Measurements from ENCODE around the gene FAM120AOS.
"Not testable (repeated sequence)": the region's sequence is repeated elsewhere in the genome, so short reads cannot be mapped to it uniquely, and the experiment has no call there.

Gene FAM120AOS

GRCh38 chr9:93439301-93439700, 14.1 kb downstream of the FAM120AOS start:
- not testable (repeated sequence) for DNase-seq (ENCODE audit: low read depth in 2 of 2)

GRCh38 chr9:93437996-93438395, 15.4 kb downstream of the FAM120AOS start:
- DNase-seq (ENCODE audit: low read depth in 2 of 2), result no peak

GRCh38 chr9:93436655-93437407, 16.6 kb downstream of the FAM120AOS start:
- no peak for DNase-seq (ENCODE audit: low read depth in 2 of 2)

GRCh38 chr9:93436218-93436617, 17.2 kb downstream of the FAM120AOS start:
- DNase-seq (ENCODE audit: low read depth in 2 of 2), result no peak

DNA sequence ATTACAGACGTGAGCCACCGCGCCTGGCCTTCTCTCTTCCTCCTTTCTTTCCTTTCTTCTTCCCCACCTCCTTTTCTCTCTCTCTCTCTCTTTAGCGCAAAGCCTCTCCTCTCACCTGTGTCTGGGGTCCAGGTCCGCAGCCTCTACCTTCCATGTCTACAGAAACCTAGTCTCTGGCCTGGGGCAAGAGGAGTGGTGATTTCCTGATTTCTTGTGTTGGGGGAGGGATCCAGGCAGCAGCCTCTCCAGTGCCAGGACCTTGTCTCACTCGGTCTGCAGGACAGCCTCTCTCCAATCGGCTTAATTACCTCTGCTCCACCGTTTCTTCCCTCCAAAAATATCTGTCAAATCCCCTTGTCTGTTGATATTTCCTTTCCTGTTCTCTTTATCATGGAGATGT, 18.0 kb downstream of the FAM120AOS start:
- no peak for DNase-seq (ENCODE audit: low read depth in 2 of 2)

- DNase-seq (ENCODE audit: low read depth in 2 of 2), result no peak
Measured at GRCh38 chr9:93434056-93434455, 19.3 kb downstream of the FAM120AOS start.

- no peak for DNase-seq (ENCODE audit: low read depth in 2 of 2)
Measured at GRCh38 chr9:93432964-93433363, 20.4 kb downstream of the FAM120AOS start.

DNA sequence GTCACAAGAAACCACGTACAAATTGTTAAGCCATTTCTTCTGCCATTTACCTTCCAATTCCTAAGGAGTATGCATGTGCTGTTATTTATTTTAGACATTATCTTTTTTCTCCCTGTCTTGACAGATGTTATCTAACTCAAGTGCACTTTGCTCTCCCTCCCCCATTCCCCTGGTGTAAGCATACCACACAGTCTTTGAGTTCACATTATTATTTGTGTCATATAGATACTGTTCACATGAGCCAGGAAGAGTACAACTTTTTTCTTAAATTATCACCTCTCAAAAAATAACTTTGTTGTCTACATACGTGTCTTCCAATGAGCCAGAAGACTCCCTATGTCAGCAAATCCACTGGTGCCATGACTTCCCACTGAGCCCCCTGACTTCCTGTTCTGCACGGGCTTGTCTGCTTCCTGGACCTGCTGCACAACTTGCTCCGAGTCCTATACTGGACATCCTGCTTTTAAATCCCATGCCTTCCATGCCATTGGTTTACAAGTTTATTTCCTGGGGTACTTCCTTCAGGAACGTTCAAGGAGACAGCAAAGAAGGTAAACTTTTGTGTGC, 21.8 kb downstream of the FAM120AOS start:
- no peak for DNase-seq (ENCODE audit: low read depth in 2 of 2)

DNA sequence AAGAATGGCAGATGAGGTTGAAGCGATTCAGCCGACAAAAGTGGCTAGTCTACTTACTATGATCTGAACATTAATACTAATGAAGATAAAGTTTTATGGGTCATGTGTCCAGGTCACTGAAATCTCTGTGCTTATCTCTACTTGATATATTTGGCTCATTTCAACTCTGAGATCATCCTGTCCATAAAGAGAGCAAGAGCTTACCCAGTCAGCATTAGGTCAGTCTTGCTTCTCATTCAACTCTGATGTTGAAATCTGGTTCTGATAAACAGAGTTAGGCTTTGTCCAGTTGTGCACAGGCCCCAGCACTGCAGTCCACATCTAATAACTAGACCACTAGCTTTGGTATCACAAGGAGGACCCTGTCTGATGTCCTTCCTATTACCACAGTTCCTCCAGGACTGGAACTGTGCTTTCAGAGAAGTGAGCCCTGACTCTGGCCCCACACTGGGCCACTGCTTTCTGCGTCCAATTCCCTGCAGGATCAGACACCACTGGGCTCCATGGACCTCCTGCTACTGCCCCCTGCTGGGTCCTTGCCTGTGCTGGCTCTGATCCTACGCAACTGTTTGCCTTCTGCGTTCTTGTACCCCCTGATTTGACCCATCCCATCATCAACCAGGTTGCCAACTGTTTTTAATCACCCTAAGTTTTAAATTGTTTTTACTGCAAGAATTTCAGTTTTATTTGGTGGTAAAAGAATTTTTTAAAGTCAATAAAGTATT, 25.6 kb downstream of the FAM120AOS start:
- DNase-seq (ENCODE audit: low read depth in 2 of 2), result no peak

GRCh38 chr9:93422977-93423616, 30.3 kb downstream of the FAM120AOS start:
- DNase-seq (ENCODE audit: low read depth in 2 of 2), result no peak

DNA sequence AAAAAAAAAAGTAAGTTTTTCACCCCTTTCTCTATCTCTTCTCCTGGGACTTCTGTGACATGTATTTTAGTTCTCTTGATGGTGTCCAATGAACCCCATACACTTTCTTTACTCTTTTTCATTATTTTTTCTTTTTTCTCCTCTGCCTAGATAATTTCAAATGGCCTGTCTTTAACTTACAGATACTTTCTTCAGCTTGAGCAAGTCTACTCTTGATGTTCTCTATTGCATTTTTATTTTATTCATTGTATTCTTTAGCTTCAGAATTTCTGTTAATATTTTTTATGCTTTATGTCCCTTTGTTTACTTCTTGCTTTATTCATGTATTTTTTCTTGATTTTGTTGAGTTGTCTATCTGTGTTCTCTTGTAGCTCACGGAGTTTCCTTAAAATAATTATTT, 34.4 kb downstream of the FAM120AOS start:
- DNase-seq (ENCODE audit: low read depth in 2 of 2), result no peak

- no peak for DNase-seq (ENCODE audit: low read depth in 2 of 2)
Measured at GRCh38 chr9:93417538-93417937, 35.8 kb downstream of the FAM120AOS start.

GRCh38 chr9:93416530-93417235, 36.7 kb downstream of the FAM120AOS start:
- no peak for DNase-seq (ENCODE audit: low read depth in 2 of 2)

DNA sequence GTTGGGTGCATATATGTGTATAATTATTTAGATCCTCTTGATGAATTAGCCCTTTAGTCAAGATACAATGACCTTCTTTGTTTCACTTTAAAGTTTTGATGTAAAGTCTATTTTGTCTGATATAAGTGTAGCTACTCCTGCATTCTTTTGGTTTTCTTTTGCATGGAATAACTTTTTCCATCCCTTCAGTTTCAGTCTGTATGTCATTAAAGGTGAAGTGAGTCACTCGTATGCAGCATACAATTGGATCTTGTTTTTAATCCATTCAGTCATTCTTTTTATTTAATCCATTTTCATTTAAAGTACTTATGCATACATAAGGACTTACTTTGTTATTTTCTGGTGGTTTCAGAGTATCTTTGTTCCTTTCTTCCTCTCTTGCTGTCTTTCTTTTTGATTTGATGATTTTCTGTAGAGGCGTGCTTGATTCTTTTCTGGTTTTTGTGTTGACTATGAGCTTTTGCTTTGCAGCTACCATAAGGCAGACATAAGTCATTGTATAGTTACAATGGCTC, 38.1 kb downstream of the FAM120AOS start:
- no peak for DNase-seq (ENCODE audit: low read depth in 2 of 2)

GRCh38 chr9:93413530-93413929, 39.9 kb downstream of the FAM120AOS start:
- DNase-seq (ENCODE audit: low read depth in 2 of 2), result no peak

DNA sequence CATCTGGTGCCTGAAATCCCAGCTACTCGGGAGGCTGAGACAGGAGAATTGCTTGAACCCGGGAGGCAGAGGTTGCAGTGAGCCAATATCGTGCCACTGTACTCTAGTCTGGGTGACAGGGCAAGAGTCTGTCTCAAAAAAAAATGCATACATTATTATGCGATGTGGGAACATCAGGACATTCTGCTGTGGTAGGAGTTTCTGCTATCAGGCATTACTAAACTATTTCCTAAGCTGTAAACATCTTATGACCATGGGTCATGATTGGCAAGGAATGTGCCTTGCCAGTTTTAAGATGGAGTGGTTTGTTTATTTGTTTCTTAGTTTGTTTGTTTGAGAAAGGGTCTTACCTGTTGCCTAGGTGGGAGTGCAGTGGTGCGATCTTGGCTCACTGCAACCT, 47.0 kb downstream of the FAM120AOS start:
- no peak for DNase-seq (ENCODE audit: low read depth in 2 of 2)

DNA sequence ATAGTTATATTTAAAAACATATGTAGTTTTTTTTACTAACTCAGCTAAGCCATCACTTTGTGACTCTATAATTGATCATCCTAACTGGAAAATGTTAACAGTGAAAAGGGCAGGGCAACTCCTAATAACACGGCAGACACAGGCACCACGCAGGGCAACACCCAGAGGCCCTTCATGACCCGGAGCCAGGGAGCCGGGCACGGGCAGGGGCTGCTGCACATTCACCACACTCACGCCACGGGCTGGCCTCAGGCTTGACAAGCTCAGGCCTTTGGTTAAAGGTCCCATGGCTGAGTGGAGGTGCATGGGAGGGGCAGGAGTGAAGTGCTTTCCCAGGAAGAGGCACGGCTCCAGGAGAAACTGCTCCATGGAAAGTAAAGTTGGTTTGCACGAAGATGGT, 54.9 kb downstream of the FAM120AOS start:
- no peak for DNase-seq (ENCODE audit: low read depth in 2 of 2)

GRCh38 chr9:93397661-93398373, 55.6 kb downstream of the FAM120AOS start:
- no peak for DNase-seq (ENCODE audit: low read depth in 2 of 2)
